SJSA1 (cell line): ENCODE results near the gene CHST11. TPM values are rescaled to one million over a fixed set of nuclear protein-coding genes. Genes with fewer than 3 reads are reported as not detected.

Source experiments
- DNase-seq, 2 experiments: peaks; one replicate each; pipeline ENCODE4 v3.0.0-alpha.2; 2015 to 2020; ENCODE audit warnings: low spot score in 2 of 2, low read depth in 1 of 2
- H3K27ac ChIP-seq: fragments of 250-450 bp; sonication (Bioruptor Pico); 2 replicates; pipeline ENCODE4 v1.5.1; 2020; ENCODE audit warnings: mild to moderate bottlenecking, moderate library complexity
- H3K27me3 ChIP-seq: fragments of 250-450 bp; sonication (Bioruptor Pico); replicated peaks from 2 replicates; pipeline ENCODE4 v1.5.1; 2020; ENCODE audit warnings: mild to moderate bottlenecking, moderate library complexity
- H3K36me3 ChIP-seq: fragments of 250-450 bp; sonication (Bioruptor Pico); 2 replicates; pipeline ENCODE4 v1.5.1; 2020; ENCODE audit warnings: mild to moderate bottlenecking
- H3K4me1 ChIP-seq: fragments of 250-450 bp; sonication (Bioruptor Pico); replicated peaks from 2 replicates; pipeline ENCODE4 v1.6.1; 2021; ENCODE audit warnings: mild to moderate bottlenecking
- H3K4me3 ChIP-seq: fragments of 250-450 bp; sonication (Bioruptor Pico); 2 replicates; pipeline ENCODE4 v1.5.1; 2020; ENCODE audit warnings: mild to moderate bottlenecking
- H3K9me3 ChIP-seq: fragments of 250-450 bp; sonication (Bioruptor Pico); replicated peaks from 2 replicates; pipeline ENCODE4 v1.5.1; 2020; ENCODE audit warnings: mild to moderate bottlenecking
- total RNA-seq: library from RNA; depleted of rRNA; stranded (reverse); fragments of >200 nt; shearing (Covaris generic); gene quantifications from 2 replicates; pipeline ENCODE4 v1.2.3, GENCODE V29; 2014

Gene CHST11
- total RNA-seq, 1 experiment from 2014 or later = 0.71 TPM

DNA sequence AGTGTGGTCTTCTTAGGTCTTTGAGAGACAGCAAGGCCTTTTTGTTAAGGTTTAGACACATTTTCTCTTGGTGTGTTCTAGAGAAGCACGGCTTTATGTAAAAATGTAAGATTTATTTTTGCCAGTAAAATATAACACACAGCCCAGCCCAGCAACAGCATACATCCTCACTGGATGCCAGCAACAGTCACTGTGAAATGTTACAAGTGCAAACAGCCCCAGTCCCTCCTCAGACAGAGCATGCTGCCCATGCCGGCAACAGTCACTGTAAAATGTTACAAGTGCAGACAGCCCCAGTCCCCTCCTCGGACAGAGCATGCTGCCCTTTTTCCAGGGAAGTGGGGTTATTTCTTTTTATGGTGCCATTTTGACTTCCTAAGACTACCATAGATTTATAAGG, 207.6 kb downstream of the CHST11 start:
- Histone ChIP-seq H3K27ac (no peak overlapping the region), H3K27me3 (no peaks in the 10 kb centered on the region), H3K4me1 (peaks cover 16% of the 10 kb centered on the region), H3K9me3 (no peaks in the 10 kb centered on the region), H3K4me3 (no peak overlapping the region), H3K36me3 (no peaks in the 10 kb centered on the region)
- DNase-seq = no peak

DNA sequence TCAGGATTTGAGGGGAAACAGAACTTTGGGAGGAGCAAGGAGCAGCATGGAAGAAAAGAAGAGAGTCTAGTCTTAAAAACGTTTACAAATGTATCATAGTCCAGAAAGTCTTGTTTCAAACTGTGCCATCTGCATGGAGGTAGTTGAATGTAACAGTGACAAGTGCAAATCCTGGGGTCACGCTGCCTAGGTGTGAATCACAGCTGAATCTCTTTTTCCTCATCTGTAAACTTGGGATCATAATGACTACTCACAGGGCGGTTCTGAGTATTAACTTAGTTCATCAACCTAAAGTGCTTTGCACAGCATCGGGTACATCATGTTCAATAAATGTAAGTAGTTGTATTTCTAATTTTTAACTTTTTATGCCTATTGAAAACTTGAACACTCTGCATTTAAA, 208.5 kb downstream of the CHST11 start:
- peaks cover 25% of the 10 kb centered on the region for H3K4me1 ChIP-seq
- DNase-seq = no peak
- no peaks in the 10 kb centered on the region for H3K9me3 ChIP-seq
- no peak overlapping the region for H3K4me3 ChIP-seq
- H3K36me3 ChIP-seq = no peaks in the 10 kb centered on the region
- H3K27me3 ChIP-seq = no peaks in the 10 kb centered on the region
- no peak overlapping the region for H3K27ac ChIP-seq

DNA sequence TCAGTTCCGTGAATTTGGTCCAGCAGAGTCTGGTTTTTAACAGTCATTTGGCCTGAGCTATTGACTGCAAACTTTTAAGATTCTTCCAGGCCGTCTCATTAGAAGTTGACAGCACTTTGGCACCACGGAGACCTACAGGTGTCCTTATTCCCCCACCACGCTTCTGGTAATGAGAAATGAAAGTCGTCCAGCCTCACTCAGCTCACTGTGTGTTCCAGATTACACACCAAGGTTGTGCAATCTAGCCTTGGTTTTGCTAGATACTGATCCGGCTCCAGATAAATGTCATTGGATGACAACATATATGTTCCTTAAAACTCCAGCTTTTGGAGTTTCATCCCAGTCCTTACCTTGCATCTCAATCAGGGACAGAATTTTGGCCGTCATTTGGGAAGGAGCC, 210.4 kb downstream of the CHST11 start:
- DNase-seq = no peak
- no peak overlapping the region for H3K27ac ChIP-seq
- H3K4me1 ChIP-seq = peaks cover 40% of the 10 kb centered on the region
- no peaks in the 10 kb centered on the region for H3K27me3 ChIP-seq
- H3K36me3 ChIP-seq = no peaks in the 10 kb centered on the region
- H3K4me3 ChIP-seq = no peak overlapping the region
- no peaks in the 10 kb centered on the region for H3K9me3 ChIP-seq

DNA sequence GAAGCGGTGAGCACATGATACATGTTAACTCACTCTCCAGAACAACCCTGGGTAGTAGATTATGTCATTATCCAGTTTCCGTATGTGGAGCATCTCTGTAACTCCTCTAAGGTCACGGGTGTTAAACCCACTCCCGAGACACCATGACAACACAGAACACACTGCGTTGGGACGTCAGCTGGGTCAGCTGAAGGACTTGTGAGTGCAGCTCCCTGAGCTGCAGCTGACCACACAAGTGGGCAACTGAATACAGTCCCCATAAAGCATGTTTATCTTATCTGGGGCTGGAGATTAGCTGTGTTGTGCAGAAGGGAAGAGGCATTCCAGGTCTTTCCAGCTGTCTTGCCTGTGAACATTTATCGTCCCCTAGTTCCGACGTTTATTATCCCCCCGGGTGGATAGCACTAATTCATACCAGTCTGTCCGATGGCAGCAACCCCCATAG, 211.5 kb downstream of the CHST11 start:
- Histone ChIP-seq H3K4me3 (no peak overlapping the region), H3K27ac (no peak overlapping the region; the same call in 1 of the 2 replicates), H3K4me1 (peaks cover 47% of the 10 kb centered on the region), H3K36me3 (no peaks in the 10 kb centered on the region), H3K27me3 (no peaks in the 10 kb centered on the region), H3K9me3 (no peaks in the 10 kb centered on the region)
- DNase-seq = peak; percentile 58 to 64

DNA sequence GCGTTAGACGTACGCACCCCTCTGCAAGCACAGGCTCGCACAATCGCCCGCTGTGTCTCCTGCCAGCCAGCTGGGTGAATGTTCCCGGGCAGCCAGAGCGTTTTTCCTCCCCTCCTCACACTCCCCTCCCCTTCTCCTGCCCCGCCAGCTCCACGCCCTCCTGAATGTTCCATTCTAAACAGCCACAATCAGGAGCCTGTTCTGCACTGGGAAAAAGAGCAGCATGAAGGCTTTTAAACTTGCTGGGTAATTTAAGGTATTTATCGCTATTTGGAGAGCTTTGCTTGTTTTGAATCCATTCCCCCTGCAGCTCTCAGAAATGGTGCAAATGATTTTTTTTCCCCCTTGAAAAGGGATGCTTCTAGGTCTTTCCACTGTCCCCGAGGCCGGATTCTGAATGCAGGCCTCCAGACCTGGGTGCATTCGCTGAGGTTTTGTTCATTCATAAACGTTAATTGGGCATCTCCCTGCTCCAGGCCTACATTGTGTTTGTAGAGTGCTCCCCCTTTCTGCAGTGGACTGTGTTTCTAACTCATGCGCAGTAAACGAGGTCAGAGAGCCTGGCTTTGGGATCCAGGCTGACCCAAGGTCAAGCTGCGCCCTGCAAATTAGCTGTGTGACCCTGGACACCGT, 212.5 kb downstream of the CHST11 start:
- H3K4me1 ChIP-seq = peaks cover 47% of the 10 kb centered on the region
- H3K9me3 ChIP-seq = no peaks in the 10 kb centered on the region
- no peak overlapping the region for H3K27ac ChIP-seq
- no peaks in the 10 kb centered on the region for H3K27me3 ChIP-seq
- H3K4me3 ChIP-seq = no peak overlapping the region
- DNase-seq = peak in 1 of 2 experiments; percentile 47
- no peaks in the 10 kb centered on the region for H3K36me3 ChIP-seq

DNA sequence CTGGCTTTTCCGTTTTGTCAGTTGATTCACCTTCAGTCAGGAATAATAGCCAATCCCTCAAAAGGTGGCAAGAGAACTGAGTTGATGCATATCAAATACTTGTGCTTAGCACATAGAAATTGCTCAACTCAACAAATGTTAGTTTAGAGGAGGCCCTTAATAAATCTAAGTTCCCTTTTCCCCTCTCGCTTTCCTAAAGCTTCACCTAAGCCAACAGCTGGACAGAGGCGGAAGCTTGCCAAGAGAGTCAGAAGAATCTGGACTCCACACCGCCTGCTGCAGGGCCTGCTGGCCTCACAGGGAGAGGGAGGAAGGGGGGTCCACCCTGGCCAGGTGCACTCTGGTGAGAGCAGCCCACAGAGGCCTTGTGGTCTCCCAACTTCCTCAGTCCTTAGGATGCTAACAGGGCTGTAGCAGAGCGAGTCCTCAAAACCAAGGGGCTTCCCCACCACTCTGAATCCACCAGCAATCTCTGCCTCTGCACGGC, 213.1 kb downstream of the CHST11 start:
- Histone ChIP-seq H3K4me3 (no peak overlapping the region), H3K27me3 (no peaks in the 10 kb centered on the region), H3K9me3 (no peaks in the 10 kb centered on the region), H3K36me3 (no peaks in the 10 kb centered on the region), H3K4me1 (peaks cover 47% of the 10 kb centered on the region), H3K27ac (no peak overlapping the region)
- no peak for DNase-seq

DNA sequence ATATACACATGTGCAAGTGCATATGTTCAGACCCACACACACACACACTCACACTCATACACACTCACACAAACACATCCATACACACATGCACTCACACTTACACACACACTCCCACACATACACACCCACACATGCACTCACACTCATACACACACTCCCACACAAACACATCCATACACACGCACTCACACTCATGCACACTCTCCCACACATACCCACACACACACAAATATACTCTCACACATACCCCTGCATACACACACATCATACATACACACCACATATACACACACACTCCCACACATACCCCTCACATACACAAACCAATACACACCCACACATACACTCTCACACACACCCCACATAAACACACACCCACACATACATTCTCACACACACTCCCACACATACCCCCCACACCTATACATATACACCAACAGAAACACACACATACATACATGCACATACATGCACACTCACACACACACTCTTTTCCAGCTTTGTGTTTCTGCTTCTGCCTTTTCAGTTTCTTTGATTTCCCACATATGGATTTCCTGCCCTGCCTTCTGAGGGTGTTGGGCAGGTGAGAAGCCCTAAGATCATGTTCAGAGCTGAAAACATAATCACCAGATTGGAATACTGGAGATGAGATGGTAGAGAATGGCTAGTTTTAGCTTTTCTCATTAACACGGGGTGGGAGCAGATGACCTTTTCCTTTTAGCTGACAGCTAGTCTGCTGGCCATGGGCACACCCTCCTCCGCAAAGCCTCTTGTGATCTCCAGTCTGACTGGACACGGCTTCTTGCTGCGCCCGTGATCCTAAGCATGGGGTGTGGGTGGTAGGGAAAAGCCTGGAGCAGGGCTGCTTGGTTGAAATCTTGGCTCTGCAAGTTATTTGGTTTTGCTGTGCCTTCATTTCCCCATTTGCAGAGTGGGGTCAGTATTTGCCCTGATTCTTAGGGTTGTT, 214.0 kb downstream of the CHST11 start:
- Histone ChIP-seq H3K9me3 (no peaks in the 10 kb centered on the region), H3K4me1 (peaks cover 47% of the 10 kb centered on the region), H3K4me3 (no peak overlapping the region), H3K27me3 (no peaks in the 10 kb centered on the region), H3K36me3 (no peaks in the 10 kb centered on the region), H3K27ac (peak overlapping the region; percentile 54)
- peak in 1 of 2 experiments; percentile 10 for DNase-seq

DNA sequence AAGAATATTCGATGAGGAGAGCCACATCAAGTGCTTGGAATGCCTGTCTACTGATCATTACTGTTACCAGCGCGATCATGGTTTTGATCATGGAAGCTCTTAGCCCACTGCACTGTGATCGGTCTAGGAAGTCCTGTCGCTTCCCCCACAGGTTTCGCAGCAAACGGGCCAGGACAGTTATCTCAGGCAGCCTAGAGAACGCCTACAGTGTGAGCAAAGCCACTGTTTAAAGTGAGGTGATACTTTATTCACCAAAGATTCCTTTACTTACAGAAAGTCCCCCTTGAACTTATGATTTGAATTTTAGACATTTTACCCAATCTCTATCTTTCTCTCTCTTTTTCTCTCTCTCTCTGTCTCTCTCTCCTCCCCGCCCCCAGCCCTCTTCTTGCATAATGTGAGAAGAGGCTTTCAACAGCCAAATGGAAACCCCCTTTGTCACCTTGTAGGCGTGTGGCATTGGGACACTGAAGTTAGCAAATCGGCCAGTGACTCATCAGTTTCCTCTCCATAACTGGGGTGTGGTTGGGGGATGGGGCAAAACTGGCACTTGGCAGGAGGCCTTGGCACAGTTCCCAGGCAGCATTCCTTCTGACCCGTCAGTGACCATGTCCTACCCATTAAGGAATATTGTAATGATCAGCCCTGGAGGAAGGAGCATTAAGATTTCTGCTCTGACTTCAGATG, 214.8 kb downstream of the CHST11 start:
- DNase-seq = peak; percentile 86 to 97
- Histone ChIP-seq H3K4me1 (peaks cover 47% of the 10 kb centered on the region), H3K9me3 (no peaks in the 10 kb centered on the region), H3K36me3 (no peaks in the 10 kb centered on the region), H3K27me3 (no peaks in the 10 kb centered on the region), H3K27ac (peak overlapping the region; percentile 54), H3K4me3 (no peak overlapping the region)

DNA sequence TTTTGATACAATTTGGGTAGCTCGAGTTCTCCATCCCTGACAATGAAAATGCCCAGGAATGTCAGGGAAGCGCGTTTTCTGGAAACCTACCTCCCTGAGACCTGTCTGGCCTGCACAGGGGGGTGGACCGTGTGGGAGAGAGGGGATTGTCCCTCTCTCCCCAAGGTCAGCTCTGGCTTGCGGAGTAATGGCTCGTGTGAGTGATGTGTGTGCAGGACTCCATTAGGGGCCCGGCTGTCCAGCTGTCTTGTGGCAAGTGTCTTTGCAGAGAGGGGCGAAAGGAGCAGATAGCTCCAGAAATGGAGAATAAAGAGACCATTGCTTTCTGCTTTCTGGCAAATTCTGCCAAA, 215.3 kb downstream of the CHST11 start:
- H3K4me1 ChIP-seq = peaks cover 47% of the 10 kb centered on the region
- no peak for DNase-seq
- H3K27ac ChIP-seq = no peak overlapping the region
- no peaks in the 10 kb centered on the region for H3K36me3 ChIP-seq
- no peaks in the 10 kb centered on the region for H3K9me3 ChIP-seq
- no peak overlapping the region for H3K4me3 ChIP-seq
- no peaks in the 10 kb centered on the region for H3K27me3 ChIP-seq

DNA sequence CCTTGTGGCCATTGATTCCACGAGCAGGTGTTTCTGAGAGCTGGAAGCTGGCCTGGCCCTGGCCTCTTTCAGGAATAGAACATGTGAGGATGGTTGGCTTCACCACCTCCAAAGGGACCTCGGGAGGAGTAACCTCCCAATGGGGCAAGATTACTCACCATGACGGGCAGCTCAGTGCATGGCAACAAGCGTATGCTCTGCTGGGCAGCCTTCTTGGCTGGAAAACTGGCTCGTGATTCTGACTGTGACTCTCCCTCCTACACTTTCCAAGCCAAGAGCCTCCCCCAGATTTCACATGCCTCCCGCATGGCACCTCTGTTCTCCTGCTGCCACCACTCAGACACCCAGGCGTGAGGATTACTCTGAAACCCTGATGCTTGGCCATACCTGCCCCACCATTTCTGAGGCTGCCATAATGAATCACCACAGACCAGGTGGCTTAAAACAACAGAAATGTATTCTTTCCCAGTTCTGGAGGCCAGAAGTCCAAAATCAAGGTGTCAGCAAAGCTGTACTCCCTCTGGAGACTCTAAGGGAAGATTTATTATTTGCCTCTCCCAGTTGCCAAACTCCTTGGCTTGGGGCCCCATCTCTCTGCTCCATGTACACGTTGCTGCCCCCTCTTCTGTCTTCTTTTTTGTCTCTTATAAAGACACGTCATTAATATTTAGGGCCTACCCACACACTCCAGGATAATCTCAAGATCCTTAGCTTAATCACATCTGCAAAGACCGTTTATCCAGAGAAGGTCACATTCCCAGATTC, 215.9 kb downstream of the CHST11 start:
- Histone ChIP-seq H3K27ac (no peak overlapping the region), H3K36me3 (no peaks in the 10 kb centered on the region), H3K27me3 (no peaks in the 10 kb centered on the region), H3K4me1 (peaks cover 47% of the 10 kb centered on the region), H3K4me3 (no peak overlapping the region), H3K9me3 (no peaks in the 10 kb centered on the region)
- DNase-seq = no peak

DNA sequence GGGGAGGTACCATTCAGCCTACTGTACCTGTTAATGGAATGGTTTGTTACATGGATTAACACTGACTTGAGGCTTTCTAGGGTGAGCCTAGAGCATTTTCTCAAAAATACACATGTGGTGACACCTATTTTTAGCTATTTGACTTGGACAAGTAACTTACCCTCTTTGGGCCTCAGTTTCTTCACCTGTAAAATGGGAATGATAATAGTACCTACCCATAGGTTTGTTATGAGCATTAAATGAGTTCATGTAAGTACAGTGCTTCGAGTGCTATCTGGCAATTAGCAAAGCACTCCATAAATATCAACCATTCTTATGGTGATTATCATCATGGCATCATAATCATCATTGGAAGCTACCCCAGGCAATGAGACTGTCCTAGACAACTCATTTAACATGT, 216.5 kb downstream of the CHST11 start:
- Histone ChIP-seq H3K36me3 (no peaks in the 10 kb centered on the region), H3K4me3 (no peak overlapping the region), H3K9me3 (no peaks in the 10 kb centered on the region), H3K27me3 (no peaks in the 10 kb centered on the region), H3K27ac (no peak overlapping the region), H3K4me1 (peaks cover 41% of the 10 kb centered on the region)
- no peak for DNase-seq

DNA sequence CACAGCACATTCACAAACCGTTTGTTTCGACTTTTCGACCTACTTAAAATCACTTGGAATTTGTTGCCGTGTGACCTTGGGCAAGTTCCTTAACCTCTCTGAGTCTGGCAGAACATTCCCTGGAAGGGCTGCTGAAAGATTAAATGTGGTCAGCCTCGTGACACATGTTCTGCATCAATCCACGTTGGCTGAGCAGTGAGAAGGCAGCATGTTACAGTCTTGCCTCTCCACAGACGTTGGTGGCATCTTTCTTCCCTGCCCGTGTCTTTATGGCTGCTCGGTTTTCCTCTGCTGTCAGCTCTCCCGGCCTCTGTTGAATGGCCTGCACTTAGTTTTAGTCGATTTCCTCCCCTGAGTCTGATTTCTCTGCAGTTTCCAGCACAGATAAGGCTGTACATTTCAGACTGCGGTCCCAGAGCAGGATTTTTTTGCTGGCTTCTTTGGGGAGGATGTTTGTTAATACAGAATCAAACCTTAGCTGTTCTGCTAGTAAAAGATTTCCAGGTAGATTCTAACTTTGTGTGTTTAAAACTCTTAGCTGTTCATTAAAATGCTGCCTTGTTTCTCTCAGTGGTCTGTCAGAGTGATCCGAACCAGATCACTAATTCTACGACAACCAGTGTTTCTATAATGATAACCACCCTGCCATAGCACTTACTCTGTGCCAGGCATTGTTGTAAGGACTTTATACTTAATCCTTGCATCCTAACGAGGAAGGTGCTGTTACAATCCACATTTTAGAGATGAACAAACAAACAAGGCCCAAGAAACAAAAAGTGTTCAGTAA, 217.1 kb downstream of the CHST11 start:
- H3K9me3 ChIP-seq = no peaks in the 10 kb centered on the region
- no peaks in the 10 kb centered on the region for H3K36me3 ChIP-seq
- peaks cover 35% of the 10 kb centered on the region for H3K4me1 ChIP-seq
- H3K4me3 ChIP-seq = no peak overlapping the region
- no peak overlapping the region for H3K27ac ChIP-seq
- no peak for DNase-seq
- H3K27me3 ChIP-seq = no peaks in the 10 kb centered on the region

DNA sequence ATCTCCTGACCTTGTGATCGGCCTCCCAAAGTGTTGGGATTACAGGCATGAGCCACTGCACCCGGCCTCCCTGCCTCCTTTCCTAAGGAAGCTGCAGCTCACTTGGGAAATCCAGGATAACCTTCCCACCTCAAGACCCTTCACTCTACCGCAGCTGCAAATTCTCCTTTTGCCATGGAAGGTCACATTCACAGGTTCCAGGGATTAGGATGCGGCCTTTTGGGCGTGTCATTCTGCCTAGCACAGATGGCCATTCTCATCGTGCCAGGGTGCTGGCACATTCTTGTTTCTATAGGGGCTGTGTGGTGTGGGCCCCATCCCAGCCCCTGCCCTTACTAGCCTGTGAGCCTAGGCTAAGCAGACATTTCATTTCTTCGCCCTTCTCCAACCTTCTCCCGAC, 219.9 kb downstream of the CHST11 start:
- H3K9me3 ChIP-seq = no peaks in the 10 kb centered on the region
- no peaks in the 10 kb centered on the region for H3K27me3 ChIP-seq
- DNase-seq = no peak
- H3K27ac ChIP-seq = no peak overlapping the region
- peaks cover 12% of the 10 kb centered on the region for H3K4me1 ChIP-seq
- no peaks in the 10 kb centered on the region for H3K36me3 ChIP-seq
- no peak overlapping the region for H3K4me3 ChIP-seq
